HG02981 (cell line): ENCODE data around the gene ANKH.
"Not testable (repeated sequence)": the region's sequence is repeated elsewhere in the genome, so short reads cannot be mapped to it uniquely, and the experiment has no call there.

Experiments
- ATAC-seq: cut with Tn5 transposase; IDR thresholded peaks from one replicate; pipeline ENCODE4 v1.9.1; 2021; ENCODE audit warnings: mild to moderate bottlenecking, moderate library complexity; ENCODE audit not compliant: unreplicated experiment

The ANKH gene

DNA sequence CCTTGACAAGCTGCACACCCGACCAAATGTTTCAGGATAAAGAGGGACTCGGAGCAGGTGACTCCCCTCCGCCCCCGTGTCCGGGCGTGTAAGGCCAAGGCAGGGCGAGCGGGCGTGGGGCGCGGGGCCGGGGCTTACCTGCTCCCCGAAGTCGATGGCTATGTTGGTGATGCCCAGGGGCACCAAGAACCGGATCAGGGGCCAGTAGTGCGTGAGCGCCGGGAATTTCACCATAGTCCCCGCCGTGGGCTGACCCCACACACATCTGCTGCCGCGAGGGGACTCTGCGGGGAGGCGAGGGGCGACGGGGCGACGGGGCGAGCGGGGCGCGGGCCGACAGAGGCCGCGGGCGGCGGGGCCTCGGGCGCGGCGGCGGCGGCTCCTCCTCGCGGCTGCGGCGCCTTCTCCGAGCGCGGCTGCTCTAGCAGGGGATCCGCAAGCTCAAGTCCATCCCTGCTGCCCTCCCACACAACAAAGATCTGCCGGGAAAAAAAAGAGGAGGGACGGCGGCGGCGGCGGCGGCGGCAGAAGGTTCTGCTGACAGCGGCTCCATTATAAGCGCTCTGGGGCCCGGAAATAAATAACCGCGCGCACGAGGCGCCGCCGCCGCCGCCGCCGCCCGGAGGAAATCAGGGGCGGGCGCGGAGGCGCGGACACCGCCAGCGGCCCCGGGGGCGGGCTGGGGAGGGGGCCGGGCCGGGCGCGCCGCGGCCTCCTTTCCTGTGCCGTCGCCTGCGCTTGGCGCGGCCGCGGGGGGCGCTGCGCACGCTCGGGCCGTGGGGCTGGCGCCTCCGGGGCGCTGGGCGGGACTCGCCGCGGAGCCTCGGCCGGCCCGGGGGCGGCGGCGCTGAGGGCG, at the start of gene ANKH:
Gene ANKH (minus strand): TSS at position 565 of the 856 bp plus-strand sequence. CDS start 331 bp downstream, at position 234.
- peak; percentile 92 for ATAC-seq

DNA sequence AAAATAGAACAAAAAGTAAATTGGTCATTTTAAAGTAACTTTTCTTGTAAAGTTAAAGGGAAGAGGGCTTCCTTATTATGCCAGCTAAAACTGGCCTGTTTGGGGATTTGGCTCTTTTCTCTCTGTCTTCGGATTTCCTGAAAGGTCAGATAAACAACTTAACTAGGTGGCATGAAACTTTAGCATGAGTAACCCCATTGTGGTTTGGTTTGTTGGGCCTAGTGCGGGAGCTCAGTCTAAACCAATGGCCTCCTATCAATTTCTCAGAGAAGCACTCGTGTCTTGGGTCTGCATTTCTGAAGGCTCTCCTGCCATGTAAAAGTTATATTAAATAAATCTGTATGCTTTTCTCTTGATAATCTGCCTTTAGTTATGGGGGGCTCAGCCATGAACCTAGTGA, 48.5 kb upstream of the ANKH start:
- no peak for ATAC-seq

DNA sequence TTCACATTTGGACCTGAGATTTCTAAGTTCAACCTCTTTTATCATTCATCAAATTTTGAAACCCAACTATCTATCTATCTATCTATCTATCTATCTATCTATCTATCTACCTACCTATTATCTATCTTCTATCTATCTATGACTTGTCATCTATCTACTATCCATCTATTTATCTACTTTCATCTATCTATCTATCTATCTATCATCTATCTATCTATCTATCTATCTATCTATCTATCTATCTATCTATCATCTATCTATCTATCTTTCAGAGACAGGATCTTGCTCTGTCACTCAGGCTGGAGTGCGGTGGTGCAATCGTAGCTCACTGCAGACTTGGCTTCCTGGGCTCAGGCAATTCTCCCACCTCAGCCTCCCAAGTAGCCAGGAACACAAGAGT, 47.5 kb upstream of the ANKH start:
- not testable (repeated sequence) for ATAC-seq

DNA sequence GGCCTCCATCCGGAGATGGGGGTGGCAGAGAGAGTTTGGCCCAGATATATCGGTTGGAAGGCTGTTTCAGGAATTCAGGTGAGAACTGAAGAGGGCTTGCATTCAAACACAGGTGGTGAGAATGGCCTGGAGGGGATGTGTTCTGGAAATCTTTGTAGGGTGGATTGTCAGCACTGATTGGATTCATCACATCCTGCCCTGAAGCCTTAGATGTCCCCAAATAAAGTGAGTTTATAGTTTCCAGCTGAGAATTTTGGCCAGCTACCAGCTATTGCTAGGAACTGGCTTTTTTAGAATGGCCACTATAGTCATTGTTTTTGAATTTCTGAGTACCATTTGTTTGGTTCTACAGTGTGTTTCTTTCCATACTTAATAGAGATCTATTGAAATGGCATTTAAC, 46.1 kb upstream of the ANKH start:
- ATAC-seq = no peak

DNA sequence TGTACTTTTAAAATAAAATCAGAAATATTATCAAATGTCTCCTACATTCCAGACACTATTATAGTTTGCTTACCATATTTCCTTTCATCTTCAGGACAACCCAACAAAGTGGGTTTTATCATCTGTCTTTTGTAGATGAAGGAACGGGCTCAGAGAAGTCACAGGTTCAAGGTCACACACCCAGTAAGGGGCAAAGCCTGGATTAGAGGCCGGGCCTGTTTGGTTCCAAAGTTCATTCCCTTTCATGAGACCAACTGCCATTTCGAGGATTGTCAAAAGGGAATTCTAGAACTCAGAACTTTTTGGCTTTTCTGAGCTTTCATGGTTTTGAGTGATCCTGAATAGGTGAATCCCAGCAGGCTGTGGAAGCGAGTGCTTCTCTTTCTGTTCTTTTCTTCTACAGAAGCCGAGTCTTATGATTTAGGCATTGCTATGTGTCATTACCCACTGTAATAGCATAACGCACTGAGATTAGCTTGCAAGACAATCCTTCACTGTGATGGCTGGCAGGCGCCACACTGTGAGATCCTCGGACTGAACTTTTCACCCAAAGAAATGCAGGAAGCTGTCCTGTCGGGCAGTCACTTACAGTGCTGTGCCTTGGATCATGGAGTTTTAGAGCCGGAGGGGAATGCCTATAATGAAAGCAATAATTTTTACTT, 43.8 kb upstream of the ANKH start:
- no peak for ATAC-seq

DNA sequence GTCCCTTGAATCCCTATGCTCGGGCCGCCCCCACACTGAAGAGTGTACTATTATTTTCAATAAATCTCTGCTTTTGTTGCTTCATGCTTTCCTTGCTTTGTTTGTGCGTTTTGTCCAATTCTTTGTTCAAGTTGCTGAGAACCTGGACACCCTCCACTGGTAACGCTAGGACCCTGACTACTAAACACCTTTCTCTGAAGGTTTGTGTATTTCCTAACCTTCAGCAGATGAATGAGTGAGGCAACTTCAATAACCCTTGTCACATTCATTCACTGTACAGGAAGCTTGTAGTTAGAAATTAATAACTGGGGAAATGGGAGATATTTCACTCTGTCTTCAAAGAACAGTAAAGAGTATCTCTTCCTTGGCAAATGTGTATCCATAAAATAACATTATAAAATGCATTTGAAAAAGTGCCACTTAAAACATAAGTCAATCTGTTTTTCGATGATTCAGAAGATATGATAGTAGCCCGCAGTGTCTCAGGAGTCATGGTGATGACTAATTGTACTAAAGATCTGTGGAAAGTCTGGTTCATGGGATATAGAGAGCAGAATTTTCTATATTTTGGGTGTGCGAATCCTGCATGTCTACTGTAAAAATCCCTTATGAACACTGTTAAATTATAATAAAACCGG, 43.2 kb upstream of the ANKH start:
- no peak for ATAC-seq

DNA sequence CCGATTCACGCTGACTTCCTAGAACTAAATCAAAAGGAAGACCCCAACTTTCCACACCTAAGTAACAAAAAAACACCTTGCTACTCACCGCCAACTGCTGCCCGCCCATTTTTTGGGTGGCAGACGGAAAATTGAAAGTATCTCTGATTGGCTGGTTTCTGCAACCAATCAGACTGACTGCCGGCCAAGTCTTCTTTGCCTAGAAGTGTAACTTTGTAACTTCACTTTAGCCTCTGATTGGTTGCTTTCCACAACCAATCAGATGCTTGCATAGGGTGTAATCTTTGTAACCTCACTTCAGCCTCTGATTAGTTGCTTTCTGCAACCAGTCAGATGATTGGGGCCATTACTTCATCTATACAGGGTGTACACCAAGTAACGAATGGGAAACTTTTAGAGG, 42.6 kb upstream of the ANKH start:
- ATAC-seq = no peak

DNA sequence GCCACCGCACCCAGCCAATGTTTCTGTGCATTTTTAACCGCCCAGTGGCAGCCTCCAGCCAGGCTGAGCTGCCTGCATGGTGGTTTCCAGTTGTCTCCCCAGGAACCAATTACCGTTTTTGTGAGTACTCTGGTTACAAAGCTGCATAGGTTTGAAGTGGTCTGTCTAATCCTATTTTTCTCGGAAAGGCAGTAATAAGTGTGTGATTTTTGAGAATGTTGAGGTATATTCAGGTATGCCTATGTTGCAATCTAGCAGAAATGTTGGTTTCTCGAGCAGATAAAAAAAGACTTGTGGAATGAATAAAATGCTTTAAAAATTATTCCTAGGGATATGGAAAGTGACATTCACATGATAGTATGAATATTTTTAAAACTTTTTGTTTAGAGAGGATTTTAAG, 41.5 kb upstream of the ANKH start:
- no peak for ATAC-seq

DNA sequence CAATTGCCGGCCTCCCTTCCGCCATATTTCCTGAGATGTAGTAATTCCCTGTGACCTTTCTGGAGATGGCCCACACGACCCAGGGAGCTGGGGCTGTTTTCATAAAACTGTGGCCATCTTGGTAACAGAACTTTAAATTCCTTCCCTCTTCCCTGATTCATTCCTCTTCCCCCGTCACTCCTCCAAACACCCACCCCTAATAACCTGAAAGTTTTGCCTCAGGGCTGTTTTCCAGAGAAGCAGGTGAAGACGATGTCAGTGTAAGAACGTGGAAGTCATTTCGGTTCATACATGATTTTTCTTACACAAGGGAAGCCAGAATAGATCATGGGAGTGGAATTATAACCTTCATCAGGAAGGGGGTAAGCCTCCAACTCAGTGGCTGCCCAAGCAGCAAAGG, 40.6 kb upstream of the ANKH start:
- no peak for ATAC-seq

DNA sequence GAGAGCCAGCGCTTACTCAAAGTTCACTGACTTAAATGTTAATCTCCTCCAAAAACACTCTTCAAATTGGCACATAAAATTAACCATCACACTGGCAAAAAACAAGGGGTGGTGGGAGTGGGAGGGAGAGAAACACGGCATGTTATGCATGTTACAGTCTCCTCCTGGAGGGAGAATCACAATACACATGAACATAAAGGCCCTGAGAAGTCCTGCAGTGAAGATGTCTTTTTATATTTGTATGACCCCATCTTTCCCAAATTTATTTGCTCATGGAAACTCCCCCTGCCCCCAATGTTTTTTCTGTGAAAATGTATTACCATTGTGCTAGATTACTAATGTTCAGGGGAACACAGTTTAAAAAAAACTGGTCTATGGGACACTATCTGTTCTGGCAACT, 37.8 kb upstream of the ANKH start:
- ATAC-seq = no peak

DNA sequence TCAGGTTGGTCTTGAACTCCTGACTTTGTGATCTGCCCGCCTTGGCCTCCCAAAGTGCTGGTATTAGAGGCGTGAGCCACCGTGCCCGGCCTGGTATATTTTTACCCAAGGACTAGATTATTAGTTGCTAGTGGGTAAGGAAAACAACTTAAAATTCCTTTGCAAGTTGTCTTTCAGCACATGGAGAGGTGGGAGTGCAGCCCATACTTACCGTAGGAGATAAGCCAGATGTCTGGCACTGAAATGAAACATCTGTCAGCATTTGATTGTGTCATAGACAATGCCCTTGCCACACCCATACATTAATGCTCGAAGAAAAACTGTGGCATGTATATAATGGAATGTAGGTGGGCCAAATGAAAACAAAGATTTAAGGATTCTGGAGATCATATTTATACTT, 36.6 kb upstream of the ANKH start:
- ATAC-seq = no peak

DNA sequence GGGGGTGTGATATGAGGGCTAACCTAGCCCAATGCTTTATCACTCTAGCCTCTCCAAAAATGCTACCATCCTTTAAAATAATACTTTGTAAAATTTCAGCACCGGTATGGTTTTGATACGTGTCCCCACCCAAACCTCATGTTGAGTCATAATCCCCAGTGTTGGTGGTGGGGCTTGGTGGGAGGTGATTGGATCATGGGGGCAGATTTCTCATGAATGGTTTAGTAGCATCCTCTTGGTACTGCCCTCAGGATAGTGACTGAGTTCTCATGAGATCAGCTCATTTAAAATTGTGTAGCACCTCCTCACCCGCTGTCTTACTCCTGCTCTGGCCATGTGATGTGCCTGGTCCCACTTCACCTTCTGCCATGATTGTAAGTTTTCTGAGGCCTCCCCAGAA, 35.0 kb upstream of the ANKH start:
- no peak for ATAC-seq

DNA sequence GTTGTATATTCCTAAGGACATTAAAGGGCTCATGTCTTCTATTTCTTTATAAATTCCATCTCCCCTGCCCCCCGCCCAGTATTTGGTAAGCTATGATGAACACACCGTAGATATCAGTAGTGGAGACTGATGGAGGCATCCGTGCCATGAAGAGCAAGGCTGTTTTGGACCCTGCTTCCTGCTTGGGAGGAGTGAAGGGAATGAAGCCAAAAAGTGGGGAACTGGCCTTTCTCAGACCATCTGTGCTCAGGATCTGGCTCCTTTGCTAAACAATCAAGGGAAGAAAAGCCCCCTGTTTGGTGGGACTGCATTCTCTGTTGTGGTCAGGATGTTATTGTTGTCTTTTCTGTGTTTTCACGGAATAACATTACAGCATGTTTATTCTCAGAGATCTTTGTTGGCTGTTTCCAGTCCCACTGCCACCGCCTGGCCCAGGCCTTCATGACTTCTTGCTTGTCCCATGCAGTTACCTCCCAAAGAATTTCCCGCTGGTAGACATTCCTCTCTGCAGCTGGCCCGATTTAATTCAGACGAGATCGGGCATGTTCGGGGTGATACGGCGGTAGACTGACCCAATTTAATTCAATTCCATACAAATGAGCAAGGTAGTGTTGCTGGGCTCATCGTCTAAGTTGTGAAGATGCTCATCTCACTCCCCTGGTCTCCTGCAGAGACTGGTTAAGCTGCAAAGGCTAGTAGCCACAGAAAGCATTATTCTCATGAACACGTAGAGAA, 31.4 kb upstream of the ANKH start:
- ATAC-seq = no peak

DNA sequence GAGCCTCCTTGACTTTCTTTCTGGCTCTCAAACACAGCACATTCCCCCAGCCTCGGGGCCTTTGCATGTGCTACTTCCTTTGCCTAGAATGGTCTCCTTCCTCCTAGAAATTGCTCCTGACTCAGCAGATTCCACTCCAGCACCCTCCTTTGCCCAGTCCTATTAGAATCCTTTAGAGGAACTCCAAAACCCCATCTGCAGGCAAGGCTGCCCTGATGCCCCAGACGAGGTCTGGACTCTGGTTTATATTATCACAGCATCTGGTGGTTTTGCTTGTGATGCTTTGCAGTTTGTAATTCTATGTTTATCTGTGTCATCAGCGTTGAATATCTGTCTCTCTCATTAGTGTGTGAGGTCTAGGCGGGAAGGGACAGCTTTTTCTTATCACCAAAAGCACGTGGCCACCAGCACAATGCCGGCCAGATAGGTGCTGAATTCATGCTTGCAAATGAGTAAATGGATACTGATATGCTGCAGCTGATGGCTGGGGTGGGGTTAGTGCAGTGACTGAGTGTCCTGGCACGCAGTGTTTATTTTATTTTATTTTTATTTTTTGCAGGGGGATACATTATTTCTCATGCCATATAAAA, 30.0 kb upstream of the ANKH start:
- ATAC-seq = no peak

DNA sequence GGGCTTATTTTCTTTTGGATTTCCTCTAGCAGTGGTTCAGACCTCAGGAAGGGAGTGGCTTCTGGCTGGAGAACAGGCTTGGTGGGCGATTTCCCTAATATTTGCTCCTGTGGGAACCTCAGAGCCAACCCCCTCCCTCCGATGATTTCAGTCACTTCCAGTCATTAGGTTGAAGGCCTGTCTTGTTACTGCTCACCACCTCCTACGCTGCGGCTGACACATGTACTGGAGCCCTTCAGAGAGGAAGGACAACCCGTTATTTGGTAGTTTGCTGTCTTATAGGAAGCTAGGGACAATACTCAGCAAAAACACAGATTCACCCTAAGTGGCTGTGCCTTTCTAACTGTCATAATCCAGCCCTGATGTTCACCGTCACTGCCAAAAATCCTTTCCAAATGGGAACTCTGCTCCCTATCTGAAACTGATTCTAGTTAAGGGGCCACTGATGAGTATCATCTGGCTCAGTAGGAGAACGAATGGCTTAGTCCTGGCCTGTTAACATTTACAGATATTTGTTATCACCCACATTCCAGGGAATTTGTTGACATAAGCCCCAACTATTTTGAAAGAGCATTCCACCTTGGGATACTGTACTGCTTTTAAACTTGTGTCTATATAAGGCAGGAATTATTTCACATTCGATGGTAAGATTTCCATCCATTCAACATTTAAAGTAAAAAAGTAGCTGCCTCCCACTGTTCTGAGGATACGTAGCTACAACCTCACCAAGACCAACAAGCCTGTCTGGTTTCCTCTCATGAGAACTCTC, 29.3 kb upstream of the ANKH start:
- no peak for ATAC-seq

DNA sequence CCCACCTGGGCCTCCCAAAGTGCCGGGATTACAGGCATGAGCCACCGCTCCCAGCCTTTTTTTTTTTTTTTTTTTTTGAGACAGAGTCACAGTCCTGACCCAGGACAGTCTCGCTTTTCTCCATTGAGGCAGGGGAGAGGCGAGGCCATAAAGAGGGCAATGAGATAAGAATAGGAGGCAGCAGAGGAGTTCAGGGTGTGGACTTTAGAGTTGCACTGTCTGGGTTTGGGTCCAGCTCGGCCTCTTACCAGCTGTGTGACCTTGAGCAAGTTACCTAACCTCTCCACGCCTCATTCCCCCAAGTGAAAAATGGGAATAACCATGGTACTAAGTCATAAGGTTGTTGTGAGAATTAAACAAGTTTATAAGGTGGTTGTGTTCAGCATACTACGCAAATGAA, 24.6 kb upstream of the ANKH start:
- no peak for ATAC-seq

DNA sequence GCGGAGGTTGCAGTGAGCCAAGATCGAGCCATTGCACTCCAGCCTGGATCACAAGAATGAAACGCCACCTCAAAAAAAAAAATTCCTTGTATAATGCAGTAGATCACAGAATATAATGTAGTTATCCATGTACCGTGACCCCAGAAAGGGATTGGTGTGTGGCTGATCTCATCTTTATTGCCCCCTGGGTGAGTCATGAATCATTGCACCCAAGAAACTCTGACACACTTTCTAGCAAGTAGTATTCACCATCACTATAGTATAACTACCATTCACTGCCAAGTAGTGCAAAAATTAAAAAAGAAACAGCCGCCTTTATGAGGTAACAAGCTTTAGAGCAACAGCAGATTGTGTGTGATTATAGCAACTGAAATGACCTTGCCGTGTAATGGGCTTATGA, 23.7 kb upstream of the ANKH start:
- ATAC-seq = no peak

DNA sequence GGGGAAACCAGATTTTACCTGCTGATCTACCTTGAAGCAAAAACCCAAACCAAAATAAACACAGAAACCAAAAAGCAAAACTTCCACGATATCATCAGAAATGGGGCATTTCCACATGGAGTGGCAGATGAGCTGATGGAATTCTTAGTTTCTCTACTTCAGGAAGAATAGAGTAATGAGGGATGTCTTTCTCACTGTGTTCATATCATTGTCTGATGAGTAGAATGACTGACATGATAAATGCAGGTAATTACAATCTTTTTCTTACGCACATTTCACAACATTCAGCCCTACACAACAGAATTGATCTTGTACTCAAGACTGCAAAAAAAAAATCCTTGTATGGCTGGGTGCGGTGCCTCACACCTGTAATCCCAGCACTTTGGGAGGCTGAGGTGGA, 23.2 kb upstream of the ANKH start:
- no peak for ATAC-seq

DNA sequence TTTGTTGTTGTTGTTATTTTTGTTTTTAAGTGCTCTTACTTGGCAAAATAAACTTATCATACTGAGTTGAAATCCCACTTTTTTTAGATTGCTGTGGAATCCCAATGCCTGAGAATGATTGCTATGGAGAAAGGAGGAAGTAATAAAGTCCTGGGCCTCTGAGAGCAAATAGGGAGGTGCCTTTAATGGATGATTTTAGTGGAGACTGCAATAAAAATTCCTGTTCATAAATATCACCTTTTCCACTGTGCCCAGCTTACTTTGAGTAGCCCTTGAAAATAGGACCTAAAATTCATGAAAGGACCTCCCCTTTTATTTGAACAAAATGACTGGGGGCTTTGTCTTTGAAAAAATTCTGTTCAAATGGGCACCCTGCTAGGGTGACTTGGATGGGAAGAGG, 21.8 kb upstream of the ANKH start:
- ATAC-seq = no peak

DNA sequence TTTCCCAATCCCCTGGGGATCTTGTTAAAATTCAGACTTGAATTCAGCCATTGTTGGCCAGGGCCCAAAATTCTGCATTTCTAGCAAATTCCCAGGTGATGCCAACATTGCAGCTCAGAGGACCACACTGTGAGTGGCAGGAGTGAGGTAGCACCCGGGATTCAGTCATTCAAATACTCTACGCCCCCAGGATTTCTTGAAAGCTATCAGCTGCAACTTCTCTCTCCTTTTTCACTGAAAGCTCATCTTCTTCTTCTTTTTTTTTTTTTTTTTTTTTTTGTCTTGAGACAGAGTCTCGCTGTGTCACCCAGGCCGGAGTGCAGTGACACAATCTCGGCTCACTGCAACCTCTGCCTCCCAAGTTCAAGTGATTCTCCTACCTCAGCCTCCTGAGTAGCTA, 19.3 kb upstream of the ANKH start:
- no peak for ATAC-seq
